GM23338 (cell line): ENCODE measurements around the gene KCNJ10. TPM values are rescaled to one million over a fixed set of nuclear protein-coding genes. Genes with fewer than 3 reads are reported as not detected.

Experiments used
- ATAC-seq: fragments of 200-7000 bp; cut with Tn5 transposase; 3 replicates; pipeline ENCODE4 v1.9.1; 2020
- DNase-seq: peaks from one replicate; pipeline ENCODE4 v3.0.0-alpha.2; 2015; ENCODE audit warnings: low spot score
- H2AFZ ChIP-seq: fragments of 200-600 bp; sonication (generic); 2 replicates; pipeline ENCODE4 v1.8.0; 2016; ENCODE audit warnings: antibody characterized with exemption, mild to moderate bottlenecking, moderate library complexity
- H3F3A ChIP-seq: fragments of 200-600 bp; sonication (generic); replicated peaks from 2 replicates; pipeline ENCODE4 v1.8.0; 2017; ENCODE audit warnings: antibody characterized with exemption, mixed run types, low read depth
- H3K27ac ChIP-seq: fragments of 200-600 bp; sonication (generic); 2 replicates; pipeline ENCODE4 v1.6.1; 2016; ENCODE audit warnings: low read depth
- H3K27me3 ChIP-seq: fragments of 200-600 bp; sonication (generic); 2 replicates; pipeline ENCODE4 v1.8.0; 2016; ENCODE audit warnings: mild to moderate bottlenecking, mixed run types, moderate library complexity; ENCODE audit not compliant: insufficient read depth
- H3K36me3 ChIP-seq: fragments of 200-600 bp; sonication (generic); 2 replicates; pipeline ENCODE4 v1.8.0; 2016; ENCODE audit warnings: mild to moderate bottlenecking; ENCODE audit not compliant: insufficient read depth
- H3K4me1 ChIP-seq: fragments of 200-600 bp; sonication (generic); 2 replicates; pipeline ENCODE4 v1.8.0; 2016; ENCODE audit warnings: mild to moderate bottlenecking, moderate library complexity; ENCODE audit not compliant: insufficient read depth
- H3K4me2 ChIP-seq: fragments of 200-600 bp; sonication (generic); 2 replicates; pipeline ENCODE4 v1.7.1; 2017; ENCODE audit warnings: mixed run types
- H3K4me3 ChIP-seq: fragments of 200-600 bp; sonication (generic); 2 replicates; pipeline ENCODE4 v1.6.1; 2016; ENCODE audit warnings: mixed run types
- H3K79me2 ChIP-seq: fragments of 200-600 bp; sonication (generic); replicated peaks from 2 replicates; pipeline ENCODE4 v1.8.0; 2017; ENCODE audit warnings: mild to moderate bottlenecking; ENCODE audit not compliant: insufficient read depth
- H3K9me2 ChIP-seq: fragments of 200-600 bp; sonication (generic); 2 replicates; pipeline ENCODE4 v1.8.0; 2017; ENCODE audit not compliant: insufficient read depth
- H4K20me1 ChIP-seq: fragments of 200-600 bp; sonication (generic); replicated peaks from 2 replicates; pipeline ENCODE4 v1.8.0; 2017; ENCODE audit warnings: mild to moderate bottlenecking; ENCODE audit not compliant: insufficient read depth
- H3K27ac Mint-ChIP-seq: 2 replicates; pipeline ENCODE4 v1.8.0; 2020; ENCODE audit warnings: inconsistent platforms, mild to moderate bottlenecking, moderate library complexity, mixed read lengths
- H3K27me3 Mint-ChIP-seq: 3 replicates; pipeline ENCODE4 v1.8.0; 2022; ENCODE audit warnings: low read depth, mild to moderate bottlenecking, moderate library complexity, mixed read lengths, inconsistent platforms; ENCODE audit not compliant: insufficient read depth, poor library complexity
- H3K36me3 Mint-ChIP-seq: 3 replicates; pipeline ENCODE4 v1.8.0; 2021; ENCODE audit warnings: low read depth, mild to moderate bottlenecking, inconsistent platforms, moderate library complexity, mixed read lengths
- H3K4me1 Mint-ChIP-seq: 3 replicates; pipeline ENCODE4 v1.8.0; 2020; ENCODE audit warnings: mild to moderate bottlenecking, inconsistent platforms, mixed read lengths
- H3K4me3 Mint-ChIP-seq: 3 replicates; pipeline ENCODE4 v1.8.0; 2021; ENCODE audit warnings: moderate library complexity, mild to moderate bottlenecking, inconsistent platforms, mixed read lengths
- H3K9me3 Mint-ChIP-seq: 3 replicates; pipeline ENCODE4 v1.8.0; 2020; ENCODE audit warnings: moderate library complexity, mild to moderate bottlenecking, inconsistent platforms, mixed read lengths
- CREB1 ChIP-seq: fragments of 250-450 bp; sonication (Bioruptor Pico); IDR thresholded peaks from 2 replicates; pipeline ENCODE4 v1.5.0; 2020; ENCODE audit warnings: low read depth, mild to moderate bottlenecking, moderate library complexity
- CTCF ChIP-seq, 2 experiments: fragments of 200-600 bp in 1 of 2; sonication (generic) in 1 of 2; conservative IDR thresholded peaks; 2 replicates each; pipeline versions ENCODE4 v1.5.1 to v1.6.1; 2016 to 2017; ENCODE audit warnings: antibody characterized with exemption in 2 of 2, low read depth in 2 of 2, mild to moderate bottlenecking in 2 of 2, moderate library complexity in 1 of 2
- ETS1 ChIP-seq: IDR thresholded peaks from 2 replicates; pipeline ENCODE4 v1.6.1; 2016; ENCODE audit warnings: antibody characterized with exemption
- EZH2 ChIP-seq: fragments of 200-600 bp; sonication (generic); IDR thresholded peaks from one replicate; pipeline ENCODE4 v1.8.0; 2017; ENCODE audit warnings: antibody characterized with exemption, mild to moderate bottlenecking, low read depth; ENCODE audit not compliant: unreplicated experiment
- EZH2phosphoT487 ChIP-seq: fragments of 200-600 bp; sonication (generic); IDR thresholded peaks from one replicate; pipeline ENCODE4 v1.8.1; 2018; ENCODE audit warnings: antibody characterized with exemption; ENCODE audit not compliant: unreplicated experiment
- NANOG ChIP-seq: IDR thresholded peaks from 2 replicates; pipeline ENCODE4 v1.6.1; 2016; ENCODE audit warnings: antibody characterized with exemption, borderline replicate concordance
- STAT1 ChIP-seq: IDR thresholded peaks from one replicate; pipeline ENCODE4 v1.6.1; 2016; ENCODE audit warnings: antibody characterized with exemption; ENCODE audit not compliant: unreplicated experiment
- ZNF114 ChIP-seq: fragments of 250-450 bp; sonication (Bioruptor Pico); IDR thresholded peaks from 2 replicates; pipeline ENCODE4 v1.5.0; 2020; ENCODE audit warnings: mild to moderate bottlenecking, moderate library complexity
- ZNF331 ChIP-seq: fragments of 250-450 bp; sonication (Bioruptor Pico); IDR thresholded peaks from 2 replicates; pipeline ENCODE4 v1.5.0; 2020; ENCODE audit warnings: low read depth, mild to moderate bottlenecking, moderate library complexity
- polyA plus RNA-seq: library from polyadenylated mRNA; unstranded; fragments of >200 nt; fragmentation: Nextera tagmentation; extraction: Ambion mirVana; gene quantifications from 2 replicates; pipeline ENCODE4 v1.2.1, GENCODE V29; 2016
- total RNA-seq: library from RNA; depleted of rRNA; stranded (reverse); fragments of >200 nt; shearing (Covaris generic); gene quantifications from 2 replicates; pipeline ENCODE4 v1.2.3, GENCODE V29; 2014
- TF ChIP-seq, protein P1 (sequence below): fragments of 250-450 bp; sonication (Bioruptor Pico); IDR thresholded peaks from 2 replicates; pipeline ENCODE4 v1.5.0; 2020; ENCODE audit warnings: mild to moderate bottlenecking, moderate library complexity

KCNJ10 gene
- total and polyA plus RNA-seq, 2 experiments from 2014 or later: 1.4 to 2.8 TPM

- Histone ChIP-seq H3K79me2 (no peaks in the 10 kb centered on the region), H2AFZ (no peak overlapping the region), H4K20me1 (no peaks in the 10 kb centered on the region), H3K27ac (no peak overlapping the region), H3K4me2 (no peak overlapping the region), H3K4me1 (no peaks in the 10 kb centered on the region), H3K36me3 (no peaks in the 10 kb centered on the region), H3F3A (no peaks in the 10 kb centered on the region), H3K27me3 (no peaks in the 10 kb centered on the region), H3K9me2 (no peaks in the 10 kb centered on the region), H3K4me3 (no peak overlapping the region)
- Mint-ChIP-seq H3K27me3 (peaks cover 3% of the 10 kb centered on the region), H3K9me3 (no peaks in the 10 kb centered on the region), H3K36me3 (no peaks in the 10 kb centered on the region), H3K27ac (no peak overlapping the region), H3K4me3 (no peak overlapping the region), H3K4me1 (no peaks in the 10 kb centered on the region)
- DNase-seq (no peak), ATAC-seq (no peak)
- no peak for TF ChIP-seq STAT1
Observed at GRCh38 chr1:159970932-159971342, 99.0 kb downstream of the KCNJ10 start.

- Histone ChIP-seq H3K27me3 (no peaks in the 10 kb centered on the region), H2AFZ (no peak overlapping the region), H3K27ac (no peak overlapping the region), H4K20me1 (no peaks in the 10 kb centered on the region), H3F3A (no peaks in the 10 kb centered on the region), H3K79me2 (no peaks in the 10 kb centered on the region), H3K4me1 (peaks cover 7% of the 10 kb centered on the region; the same call in 1 of the 2 replicates), H3K4me2 (no peak overlapping the region), H3K9me2 (no peaks in the 10 kb centered on the region), H3K4me3 (no peak overlapping the region), H3K36me3 (no peaks in the 10 kb centered on the region)
- DNase-seq (no peak), ATAC-seq (no peak)
- Mint-ChIP-seq H3K27ac (no peak overlapping the region), H3K4me1 (no peaks in the 10 kb centered on the region; the same call in 1 of the 3 replicates), H3K4me3 (no peak overlapping the region), H3K36me3 (no peaks in the 10 kb centered on the region), H3K9me3 (no peaks in the 10 kb centered on the region), H3K27me3 (peaks cover 3% of the 10 kb centered on the region)
- no peak for TF ChIP-seq NANOG
- no peak for TF ChIP-seq ETS1
- TF ChIP-seq STAT1: no peak
- no peak for TF ChIP-seq ZNF114 (CRISPR knock-in tag)
- TF ChIP-seq, protein P1, sequence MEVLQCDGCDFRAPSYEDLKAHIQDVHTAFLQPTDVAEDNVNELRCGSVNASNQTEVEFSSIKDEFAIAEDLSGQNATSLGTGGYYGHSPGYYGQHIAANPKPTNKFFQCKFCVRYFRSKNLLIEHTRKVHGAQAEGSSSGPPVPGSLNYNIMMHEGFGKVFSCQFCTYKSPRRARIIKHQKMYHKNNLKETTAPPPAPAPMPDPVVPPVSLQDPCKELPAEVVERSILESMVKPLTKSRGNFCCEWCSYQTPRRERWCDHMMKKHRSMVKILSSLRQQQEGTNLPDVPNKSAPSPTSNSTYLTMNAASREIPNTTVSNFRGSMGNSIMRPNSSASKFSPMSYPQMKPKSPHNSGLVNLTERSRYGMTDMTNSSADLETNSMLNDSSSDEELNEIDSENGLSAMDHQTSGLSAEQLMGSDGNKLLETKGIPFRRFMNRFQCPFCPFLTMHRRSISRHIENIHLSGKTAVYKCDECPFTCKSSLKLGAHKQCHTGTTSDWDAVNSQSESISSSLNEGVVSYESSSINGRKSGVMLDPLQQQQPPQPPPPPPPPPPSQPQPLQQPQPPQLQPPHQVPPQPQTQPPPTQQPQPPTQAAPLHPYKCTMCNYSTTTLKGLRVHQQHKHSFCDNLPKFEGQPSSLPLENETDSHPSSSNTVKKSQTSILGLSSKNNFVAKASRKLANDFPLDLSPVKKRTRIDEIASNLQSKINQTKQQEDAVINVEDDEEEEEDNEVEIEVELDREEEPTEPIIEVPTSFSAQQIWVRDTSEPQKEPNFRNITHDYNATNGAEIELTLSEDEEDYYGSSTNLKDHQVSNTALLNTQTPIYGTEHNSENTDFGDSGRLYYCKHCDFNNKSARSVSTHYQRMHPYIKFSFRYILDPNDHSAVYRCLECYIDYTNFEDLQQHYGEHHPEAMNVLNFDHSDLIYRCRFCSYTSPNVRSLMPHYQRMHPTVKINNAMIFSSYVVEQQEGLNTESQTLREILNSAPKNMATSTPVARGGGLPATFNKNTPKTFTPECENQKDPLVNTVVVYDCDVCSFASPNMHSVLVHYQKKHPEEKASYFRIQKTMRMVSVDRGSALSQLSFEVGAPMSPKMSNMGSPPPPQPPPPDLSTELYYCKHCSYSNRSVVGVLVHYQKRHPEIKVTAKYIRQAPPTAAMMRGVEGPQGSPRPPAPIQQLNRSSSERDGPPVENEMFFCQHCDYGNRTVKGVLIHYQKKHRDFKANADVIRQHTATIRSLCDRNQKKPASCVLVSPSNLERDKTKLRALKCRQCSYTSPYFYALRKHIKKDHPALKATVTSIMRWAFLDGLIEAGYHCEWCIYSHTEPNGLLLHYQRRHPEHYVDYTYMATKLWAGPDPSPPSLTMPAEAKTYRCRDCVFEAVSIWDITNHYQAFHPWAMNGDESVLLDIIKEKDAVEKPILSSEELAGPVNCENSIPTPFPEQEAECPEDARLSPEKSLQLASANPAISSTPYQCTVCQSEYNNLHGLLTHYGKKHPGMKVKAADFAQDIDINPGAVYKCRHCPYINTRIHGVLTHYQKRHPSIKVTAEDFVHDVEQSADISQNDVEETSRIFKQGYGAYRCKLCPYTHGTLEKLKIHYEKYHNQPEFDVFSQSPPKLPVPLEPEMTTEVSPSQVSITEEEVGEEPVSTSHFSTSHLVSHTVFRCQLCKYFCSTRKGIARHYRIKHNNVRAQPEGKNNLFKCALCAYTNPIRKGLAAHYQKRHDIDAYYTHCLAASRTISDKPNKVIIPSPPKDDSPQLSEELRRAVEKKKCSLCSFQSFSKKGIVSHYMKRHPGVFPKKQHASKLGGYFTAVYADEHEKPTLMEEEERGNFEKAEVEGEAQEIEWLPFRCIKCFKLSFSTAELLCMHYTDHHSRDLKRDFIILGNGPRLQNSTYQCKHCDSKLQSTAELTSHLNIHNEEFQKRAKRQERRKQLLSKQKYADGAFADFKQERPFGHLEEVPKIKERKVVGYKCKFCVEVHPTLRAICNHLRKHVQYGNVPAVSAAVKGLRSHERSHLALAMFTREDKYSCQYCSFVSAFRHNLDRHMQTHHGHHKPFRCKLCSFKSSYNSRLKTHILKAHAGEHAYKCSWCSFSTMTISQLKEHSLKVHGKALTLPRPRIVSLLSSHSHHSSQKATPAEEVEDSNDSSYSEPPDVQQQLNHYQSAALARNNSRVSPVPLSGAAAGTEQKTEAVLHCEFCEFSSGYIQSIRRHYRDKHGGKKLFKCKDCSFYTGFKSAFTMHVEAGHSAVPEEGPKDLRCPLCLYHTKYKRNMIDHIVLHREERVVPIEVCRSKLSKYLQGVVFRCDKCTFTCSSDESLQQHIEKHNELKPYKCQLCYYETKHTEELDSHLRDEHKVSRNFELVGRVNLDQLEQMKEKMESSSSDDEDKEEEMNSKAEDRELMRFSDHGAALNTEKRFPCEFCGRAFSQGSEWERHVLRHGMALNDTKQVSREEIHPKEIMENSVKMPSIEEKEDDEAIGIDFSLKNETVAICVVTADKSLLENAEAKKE (CRISPR knock-in tag): no peak
- TF ChIP-seq ZNF331: no peak
- no peak for TF ChIP-seq CREB1
- no peak for TF ChIP-seq CTCF (conservative IDR thresholded peaks at IDR 0.05; ENCODE audit: low read depth in 2 of 2)
- no peak for TF ChIP-seq EZH2
- no peak for TF ChIP-seq EZH2phosphoT487
Observed at GRCh38 chr1:159968901-159969300, 101.1 kb downstream of the KCNJ10 start.
